Colon (tissue), 2 donors: ENCODE results near the gene TECTA.

Experiments
- FAIRE-seq: peaks from 2 replicates; lab custom pipeline; 2012; peaks lifted over from hg19 to GRCh38; lab: Jason Lieb, UNC
- donor health status: control.
- donor health status: control.

TECTA gene

GRCh38 chr11:121100943-121101342, at the start of gene TECTA:
TECTA (plus strand) TSS chr11:121101243; CDS start chr11:121102666, 1,423 bp downstream.
- no peak for FAIRE-seq

GRCh38 chr11:121053244-121053643, 47.8 kb upstream of the TECTA start:
- no peak for FAIRE-seq

- FAIRE-seq: no peak
These were observed 46.8 kb upstream of the TECTA start for GRCh38 chr11:121054266-121054665.

GRCh38 chr11:121055076-121055475, 46.0 kb upstream of the TECTA start:
- no peak for FAIRE-seq

- FAIRE-seq: no peak
These were observed 43.1 kb upstream of the TECTA start for GRCh38 chr11:121057922-121058321.

- no peak for FAIRE-seq
These were observed 42.1 kb upstream of the TECTA start for GRCh38 chr11:121058941-121059340.

GRCh38 chr11:121059605-121060004, 41.4 kb upstream of the TECTA start:
- no peak for FAIRE-seq

- FAIRE-seq: no peak
These were observed 37.3 kb upstream of the TECTA start for GRCh38 chr11:121063728-121064127.

GRCh38 chr11:121066623-121067022, 34.4 kb upstream of the TECTA start:
- FAIRE-seq: no peak

GRCh38 chr11:121067026-121067425, 34.0 kb upstream of the TECTA start:
- no peak for FAIRE-seq

GRCh38 chr11:121067453-121067852, 33.6 kb upstream of the TECTA start:
- no peak for FAIRE-seq

GRCh38 chr11:121067962-121068647, 32.9 kb upstream of the TECTA start:
- FAIRE-seq: no peak

- no peak for FAIRE-seq
These were observed 32.3 kb upstream of the TECTA start for GRCh38 chr11:121068787-121069186.

GRCh38 chr11:121070951-121071845, 29.8 kb upstream of the TECTA start:
- FAIRE-seq: no peak

- no peak for FAIRE-seq
These were observed 29.1 kb upstream of the TECTA start for GRCh38 chr11:121071846-121072450.

- no peak for FAIRE-seq
These were observed 19.7 kb upstream of the TECTA start for GRCh38 chr11:121081321-121081720.

- FAIRE-seq: no peak
These were observed 18.8 kb upstream of the TECTA start for GRCh38 chr11:121082219-121082618.

GRCh38 chr11:121082670-121083069, 18.4 kb upstream of the TECTA start:
- FAIRE-seq: no peak

GRCh38 chr11:121086866-121087265, 14.2 kb upstream of the TECTA start:
- FAIRE-seq: no peak

GRCh38 chr11:121089566-121089965, 11.5 kb upstream of the TECTA start:
- no peak for FAIRE-seq

GRCh38 chr11:121090145-121090721, 10.8 kb upstream of the TECTA start:
- no peak for FAIRE-seq

GRCh38 chr11:121091492-121092152, 9.4 kb upstream of the TECTA start:
- no peak for FAIRE-seq
